Measurements from ENCODE around the gene BMPER. TPM values are rescaled to one million over a fixed set of nuclear protein-coding genes. Genes with fewer than 3 reads are reported as not detected.

BMPER gene
- total RNA-seq, 1 experiment from 2014 or later = not detected

- no peak overlapping the region for H3K27ac Mint-ChIP-seq (ENCODE audit: unreplicated experiment)
- H3K9me3 Mint-ChIP-seq (ENCODE audit: unreplicated experiment) = no peaks in the 10 kb centered on the region
- H3K4me1 Mint-ChIP-seq (ENCODE audit: low read depth, unreplicated experiment) = peaks cover 7% of the 10 kb centered on the region
- intact Hi-C loops (cut with micrococcal nuclease; ENCODE audit: unreplicated experiment) = no loop called here
- ChIA-PET POLR2A (no interaction called here), CTCF (no interaction called here)
- Histone ChIP-seq H3K27me3 (replicated peaks; ENCODE audit: control insufficient read depth, insufficient read depth, low read length) (no peaks in the 10 kb centered on the region), H3K4me3 (ENCODE audit: low read depth, low read length) (no peak overlapping the region), H3K4me1 (no peaks in the 10 kb centered on the region), H3K36me3 (ENCODE audit: control insufficient read depth, insufficient read depth, low read length) (no peaks in the 10 kb centered on the region), H3K9me3 (no peaks in the 10 kb centered on the region)
- H3K36me3 Mint-ChIP-seq (ENCODE audit: insufficient read depth, unreplicated experiment) = no peaks in the 10 kb centered on the region
- H3K4me3 Mint-ChIP-seq (ENCODE audit: unreplicated experiment) = no peak overlapping the region
- no peak for TF ChIP-seq CTCF (IDR thresholded peaks at IDR 0.05; ENCODE audit: insufficient read depth in 1 of 2, low read depth in 1 of 2, low read length in 1 of 2, severe bottlenecking in 1 of 2, unreplicated experiment in 1 of 2)
- H3K27me3 Mint-ChIP-seq (ENCODE audit: insufficient read depth, unreplicated experiment) = peaks cover 4% of the 10 kb centered on the region
- BruUV-seq (replicated peaks) = no TSS peak
- no peak for DNase-seq
Observed at GRCh38 chr7:34061149-34061548, 155.8 kb downstream of the BMPER start.

- no TSS peak for BruUV-seq (replicated peaks)
- ChIA-PET POLR2A (no interaction called here), CTCF (no interaction called here)
- intact Hi-C loops (cut with micrococcal nuclease; ENCODE audit: unreplicated experiment) = no loop called here
- no peak overlapping the region for H3K27ac Mint-ChIP-seq (ENCODE audit: unreplicated experiment)
- TF ChIP-seq CTCF (IDR thresholded peaks at IDR 0.05; ENCODE audit: insufficient read depth in 1 of 2, low read depth in 1 of 2, low read length in 1 of 2, severe bottlenecking in 1 of 2, unreplicated experiment in 1 of 2) = no peak
- H3K4me3 ChIP-seq (ENCODE audit: low read depth, low read length) = no peak overlapping the region
- no peaks in the 10 kb centered on the region for H3K9me3 ChIP-seq
- peaks cover 4% of the 10 kb centered on the region for H3K27me3 Mint-ChIP-seq (ENCODE audit: insufficient read depth, unreplicated experiment)
- DNase-seq = no peak
- no peaks in the 10 kb centered on the region for H3K36me3 ChIP-seq (ENCODE audit: control insufficient read depth, insufficient read depth, low read length)
- no peaks in the 10 kb centered on the region for H3K4me1 ChIP-seq
- no peaks in the 10 kb centered on the region for H3K36me3 Mint-ChIP-seq (ENCODE audit: insufficient read depth, unreplicated experiment)
- H3K4me3 Mint-ChIP-seq (ENCODE audit: unreplicated experiment) = no peak overlapping the region
- no peaks in the 10 kb centered on the region for H3K9me3 Mint-ChIP-seq (ENCODE audit: unreplicated experiment)
- peaks cover 7% of the 10 kb centered on the region for H3K4me1 Mint-ChIP-seq (ENCODE audit: low read depth, unreplicated experiment)
- H3K27me3 ChIP-seq (replicated peaks; ENCODE audit: control insufficient read depth, insufficient read depth, low read length) = no peaks in the 10 kb centered on the region
Observed at GRCh38 chr7:34062341-34062740, 157.0 kb downstream of the BMPER start.

- Mint-ChIP-seq H3K27ac (ENCODE audit: unreplicated experiment) (no peak overlapping the region), H3K9me3 (ENCODE audit: unreplicated experiment) (no peaks in the 10 kb centered on the region), H3K27me3 (ENCODE audit: insufficient read depth, unreplicated experiment) (peaks cover 4% of the 10 kb centered on the region), H3K4me3 (ENCODE audit: unreplicated experiment) (no peak overlapping the region), H3K4me1 (ENCODE audit: low read depth, unreplicated experiment) (peaks cover 7% of the 10 kb centered on the region), H3K36me3 (ENCODE audit: insufficient read depth, unreplicated experiment) (no peaks in the 10 kb centered on the region)
- no TSS peak for BruUV-seq (replicated peaks)
- Histone ChIP-seq H3K4me1 (no peaks in the 10 kb centered on the region), H3K36me3 (ENCODE audit: control insufficient read depth, insufficient read depth, low read length) (no peaks in the 10 kb centered on the region), H3K9me3 (no peaks in the 10 kb centered on the region), H3K27me3 (replicated peaks; ENCODE audit: control insufficient read depth, insufficient read depth, low read length) (no peaks in the 10 kb centered on the region), H3K4me3 (ENCODE audit: low read depth, low read length) (no peak overlapping the region)
- TF ChIP-seq CTCF (IDR thresholded peaks at IDR 0.05; ENCODE audit: insufficient read depth in 1 of 2, low read depth in 1 of 2, low read length in 1 of 2, severe bottlenecking in 1 of 2, unreplicated experiment in 1 of 2) = no peak
- intact Hi-C loops (cut with micrococcal nuclease; ENCODE audit: unreplicated experiment) = no loop called here
- CTCF ChIA-PET = no interaction called here
- POLR2A ChIA-PET = no interaction called here
- no peak for DNase-seq
Observed at GRCh38 chr7:34062826-34063225, 157.5 kb downstream of the BMPER start.
